ENCODE data around the gene TMEM87B. TPM values are rescaled to one million over a fixed set of nuclear protein-coding genes. Genes with fewer than 3 reads are reported as not detected.

Gene TMEM87B
- total RNA-seq, 1 experiment from 2014 or later = 21.8 TPM

- TF ChIP-seq EZH2 (IDR thresholded peaks at IDR 0.05; ENCODE audit: borderline replicate concordance, low read depth, low read length, poor library complexity, severe bottlenecking) (no peak), CTCF (conservative IDR thresholded peaks at IDR 0.05; ENCODE audit: low read depth, low read length) (no peak)
- Histone ChIP-seq H3K27ac (ENCODE audit: low read depth, low read length, poor library complexity, severe bottlenecking) (no peak overlapping the region), H3K9me3 (ENCODE audit: low read depth, low read length, poor library complexity, severe bottlenecking) (peaks cover 5% of the 10 kb centered on the region), H3K4me3 (ENCODE audit: low read depth, low read length, poor library complexity, severe bottlenecking) (no peak overlapping the region), H3K36me3 (ENCODE audit: insufficient read depth, low read length, poor library complexity, severe bottlenecking) (peaks cover 25% of the 10 kb centered on the region), H3K4me1 (ENCODE audit: insufficient read depth, low read length, poor library complexity, severe bottlenecking) (peaks cover 5% of the 10 kb centered on the region), H3K27me3 (replicated peaks; ENCODE audit: insufficient read depth, low read depth, low read length, poor library complexity) (no peaks in the 10 kb centered on the region)
- intact Hi-C loops (cut with micrococcal nuclease; ENCODE audit: unreplicated experiment) = no loop called here
- DNase-seq (ENCODE audit: low spot score) = no peak
- CTCF ChIA-PET = no interaction called here
- no TSS peak for BruUV-seq (replicated peaks)
- POLR2A ChIA-PET (ENCODE audit: low non-redundant PET) = no interaction called here
Measured at GRCh38 chr2:112074506-112074905, 19.4 kb downstream of the TMEM87B start.

- no peak for TF ChIP-seq EZH2 (IDR thresholded peaks at IDR 0.05; ENCODE audit: borderline replicate concordance, low read depth, low read length, poor library complexity, severe bottlenecking)
- TF ChIP-seq CTCF (conservative IDR thresholded peaks at IDR 0.05; ENCODE audit: low read depth, low read length) = no peak
- DNase-seq (ENCODE audit: low spot score) = no peak
- Histone ChIP-seq H3K9me3 (ENCODE audit: low read depth, low read length, poor library complexity, severe bottlenecking) (peaks cover 5% of the 10 kb centered on the region), H3K36me3 (ENCODE audit: insufficient read depth, low read length, poor library complexity, severe bottlenecking) (peaks cover 17% of the 10 kb centered on the region), H3K4me3 (ENCODE audit: low read depth, low read length, poor library complexity, severe bottlenecking) (no peak overlapping the region), H3K27me3 (replicated peaks; ENCODE audit: insufficient read depth, low read depth, low read length, poor library complexity) (no peaks in the 10 kb centered on the region), H3K4me1 (ENCODE audit: insufficient read depth, low read length, poor library complexity, severe bottlenecking) (peaks cover 5% of the 10 kb centered on the region), H3K27ac (ENCODE audit: low read depth, low read length, poor library complexity, severe bottlenecking) (peak overlapping the region; percentile 15)
- BruUV-seq (replicated peaks) = no TSS peak
- CTCF ChIA-PET = no interaction called here
- POLR2A ChIA-PET (ENCODE audit: low non-redundant PET) = no interaction called here
- intact Hi-C loops (cut with micrococcal nuclease; ENCODE audit: unreplicated experiment) = no loop called here
Measured at GRCh38 chr2:112075490-112076260, 20.6 kb downstream of the TMEM87B start.

- H3K36me3 ChIP-seq (ENCODE audit: insufficient read depth, low read length, poor library complexity, severe bottlenecking) = peaks cover 16% of the 10 kb centered on the region
- POLR2A ChIA-PET (ENCODE audit: low non-redundant PET) = interaction anchor here (0.5 kb wide), 1 partner anchor 32 kb away, joined by 4 read pairs; no protein-coding TSS in a partner anchor
Measured at GRCh38 chr2:112077814-112078213, 22.7 kb downstream of the TMEM87B start.

More at GRCh38 chr2:112077814-112078213, 22.7 kb downstream of the TMEM87B start:
- Histone ChIP-seq H3K27ac (ENCODE audit: low read depth, low read length, poor library complexity, severe bottlenecking) (no peak overlapping the region), H3K4me3 (ENCODE audit: low read depth, low read length, poor library complexity, severe bottlenecking) (no peak overlapping the region), H3K27me3 (replicated peaks; ENCODE audit: insufficient read depth, low read depth, low read length, poor library complexity) (no peaks in the 10 kb centered on the region), H3K9me3 (ENCODE audit: low read depth, low read length, poor library complexity, severe bottlenecking) (peaks cover 5% of the 10 kb centered on the region), H3K4me1 (ENCODE audit: insufficient read depth, low read length, poor library complexity, severe bottlenecking) (peaks cover 5% of the 10 kb centered on the region)
- no TSS peak for BruUV-seq (replicated peaks)
- CTCF ChIA-PET = no interaction called here
- peak; percentile 61 for DNase-seq (ENCODE audit: low spot score)
- intact Hi-C loops (cut with micrococcal nuclease; ENCODE audit: unreplicated experiment) = no loop called here
- no peak for TF ChIP-seq CTCF (conservative IDR thresholded peaks at IDR 0.05; ENCODE audit: low read depth, low read length)
- TF ChIP-seq EZH2 (IDR thresholded peaks at IDR 0.05; ENCODE audit: borderline replicate concordance, low read depth, low read length, poor library complexity, severe bottlenecking) = no peak

Data from A673 (cell line).